OCI-LY3 (cell line): ENCODE measurements around the gene MAPKAPK2.

Experiments
- CTCF ChIP-seq: fragments of 200-600, 300-600 bp; sonication (generic); IDR thresholded peaks from 2 replicates; pipeline ENCODE4 v1.5.1; 2014; ENCODE audit warnings: antibody characterized with exemption, low read length, low read depth
- EZH2phosphoT487 ChIP-seq: fragments of 200-600 bp; shearing (Covaris generic); IDR thresholded peaks from 2 replicates; pipeline ENCODE4 v1.6.1; 2018; ENCODE audit warnings: antibody characterized with exemption, mixed run types, low read depth

- TF ChIP-seq CTCF (peak; percentile 96), EZH2phosphoT487 (no peak)
These were observed 20.7 kb upstream of the MAPKAPK2 start for GRCh38 chr1:206663832-206664652.
